IMR-90 (cell line): ENCODE results near the gene TGFBI. TPM values are rescaled to one million over a fixed set of nuclear protein-coding genes. Genes with fewer than 3 reads are reported as not detected.

Source experiments
- ATAC-seq: fragments of 200-7000 bp; cut with Tn5 transposase; 2 replicates; pipeline ENCODE4 v1.9.1; 2020; ENCODE audit warnings: low read depth, mild to moderate bottlenecking, moderate library complexity
- BruUV-seq: library from RNA; stranded (reverse); fragments of 400-500 nt; replicated peaks from 2 replicates; lab custom pipeline; 2021; lab: Mats Ljungman, UMichigan
- CTCF ChIA-PET: fragments of 300-600 bp; formaldehyde crosslinking; extraction: SDS; loops from one replicate; lab custom pipeline; 2021; ENCODE audit warnings: antibody characterized with exemption; lab: Yijun Ruan, JAX
- POLR2A ChIA-PET: fragments of 300-600 bp; sonication (Branson Sonifier 250); formaldehyde crosslinking; loops from one replicate; lab custom pipeline; 2022; ENCODE audit warnings: antibody characterized with exemption; ENCODE audit not compliant: unreplicated experiment; lab: Charles Lee
- DNase-seq: peaks from one replicate; pipeline ENCODE4 v3.0.0; 2013
- H2AFZ ChIP-seq: replicated peaks from 2 replicates; pipeline ENCODE3; 2013; ENCODE audit warnings: low read length, mild to moderate bottlenecking; ENCODE audit not compliant: poor library complexity
- H2AK5ac ChIP-seq: 2 replicates; pipeline ENCODE4 v1.6.1; 2013; ENCODE audit warnings: low read depth, low read length, inconsistent platforms
- H2AK9ac ChIP-seq: replicated peaks from 2 replicates; pipeline ENCODE3; 2013; ENCODE audit warnings: mild to moderate bottlenecking, low read depth, low read length, moderate library complexity; ENCODE audit not compliant: poor library complexity
- H2BK120ac ChIP-seq: 2 replicates; pipeline ENCODE4 v1.6.1; 2013; ENCODE audit warnings: low read depth, low read length, inconsistent platforms
- H2BK15ac ChIP-seq: 3 replicates; pipeline ENCODE4 v1.6.1; 2013; ENCODE audit warnings: low read depth, low read length, inconsistent platforms
- H2BK20ac ChIP-seq: 2 replicates; pipeline ENCODE4 v1.6.1; 2013; ENCODE audit warnings: low read depth, mild to moderate bottlenecking, inconsistent platforms, low read length, moderate library complexity
- H2BK5ac ChIP-seq: 2 replicates; pipeline ENCODE4 v1.6.1; 2013; ENCODE audit warnings: mild to moderate bottlenecking, low read depth, low read length, inconsistent platforms; ENCODE audit not compliant: poor library complexity, severe bottlenecking
- H3K14ac ChIP-seq: replicated peaks from 2 replicates; pipeline ENCODE4 v1.6.1; 2013; ENCODE audit warnings: low read depth, low read length, inconsistent platforms
- H3K18ac ChIP-seq: 2 replicates; pipeline ENCODE4 v1.6.1; 2013; ENCODE audit warnings: low read depth, low read length, control low read depth
- H3K23ac ChIP-seq: 2 replicates; pipeline ENCODE4 v1.6.1; 2013; ENCODE audit warnings: low read depth, low read length, inconsistent platforms
- H3K27ac ChIP-seq: 2 replicates; pipeline ENCODE4 v1.5.1; 2013; ENCODE audit warnings: mild to moderate bottlenecking, control low read depth, low read length; ENCODE audit not compliant: insufficient read depth
- H3K27me3 ChIP-seq: 2 replicates; pipeline ENCODE4 v1.6.1; 2013; ENCODE audit warnings: low read length; ENCODE audit not compliant: control insufficient read depth, insufficient read depth
- H3K36me3 ChIP-seq: 2 replicates; pipeline ENCODE4 v1.6.1; 2013; ENCODE audit warnings: low read length, mixed read lengths; ENCODE audit not compliant: control insufficient read depth, insufficient read depth
- H3K4ac ChIP-seq: 2 replicates; pipeline ENCODE4 v1.6.1; 2013; ENCODE audit warnings: low read depth, low read length, inconsistent platforms
- H3K4me1 ChIP-seq: 2 replicates; pipeline ENCODE4 v1.6.1; 2013; ENCODE audit warnings: low read length, mixed read lengths; ENCODE audit not compliant: control insufficient read depth, insufficient read depth
- H3K4me2 ChIP-seq: 2 replicates; pipeline ENCODE4 v1.6.1; 2013; ENCODE audit warnings: low read depth, mild to moderate bottlenecking, control low read depth, low read length, moderate library complexity
- H3K4me3 ChIP-seq: 2 replicates; pipeline ENCODE4 v1.5.1; 2013; ENCODE audit warnings: low read depth, mild to moderate bottlenecking, control low read depth, low read length, moderate library complexity; ENCODE audit not compliant: insufficient read depth
- H3K56ac ChIP-seq: 2 replicates; pipeline ENCODE4 v1.6.1; 2013; ENCODE audit warnings: low read length, inconsistent platforms; ENCODE audit not compliant: insufficient read depth; ENCODE audit errors: extremely low read depth
- H3K79me1 ChIP-seq, 2 experiments: 2 replicates each; pipeline ENCODE4 v1.6.1; 2013; ENCODE audit warnings: low read length in 2 of 2, inconsistent platforms in 1 of 2, low read depth in 1 of 2
- H3K9ac ChIP-seq: 2 replicates; pipeline ENCODE4 v1.6.1; 2013; ENCODE audit warnings: low read depth, low read length, control low read depth
- H3K9me1 ChIP-seq: 2 replicates; pipeline ENCODE4 v1.6.1; 2013; ENCODE audit warnings: low read length, inconsistent platforms; ENCODE audit not compliant: insufficient read depth
- H3K9me3 ChIP-seq: 2 replicates; pipeline ENCODE4 v1.6.1; 2013; ENCODE audit warnings: low read length; ENCODE audit not compliant: control insufficient read depth, insufficient read depth
- H4K20me1 ChIP-seq: 2 replicates; pipeline ENCODE4 v1.6.1; 2013; ENCODE audit warnings: low read length, inconsistent platforms; ENCODE audit not compliant: insufficient read depth
- H4K5ac ChIP-seq: 2 replicates; pipeline ENCODE4 v1.6.1; 2013; ENCODE audit warnings: mild to moderate bottlenecking, low read depth, low read length, control low read depth
- H4K8ac ChIP-seq, 2 experiments: 2 replicates each; pipeline ENCODE4 v1.6.1; 2013; ENCODE audit warnings: low read depth in 2 of 2, low read length in 2 of 2, control low read depth in 1 of 2, inconsistent platforms in 1 of 2
- H4K91ac ChIP-seq: 2 replicates; pipeline ENCODE4 v1.6.1; 2013; ENCODE audit warnings: low read depth, low read length, inconsistent platforms; ENCODE audit not compliant: insufficient read depth
- CTCF ChIP-seq: conservative IDR thresholded peaks from 2 replicates; pipeline ENCODE4 v1.5.1; 2012; ENCODE audit warnings: mild to moderate bottlenecking, low read depth, low read length, improper control_type of control experiment
- MXI1 ChIP-seq: IDR thresholded peaks from 2 replicates; pipeline ENCODE4 v1.6.1; 2012; ENCODE audit warnings: low read depth, mild to moderate bottlenecking, low read length, moderate library complexity, borderline replicate concordance
- RAD21 ChIP-seq: IDR thresholded peaks from 2 replicates; pipeline ENCODE4 v1.6.1; 2012; ENCODE audit warnings: low read length, improper control_type of control experiment
- SMC3 ChIP-seq: fragments of 150-350 bp; IDR thresholded peaks from 2 replicates; pipeline ENCODE4 v1.6.1; 2016; ENCODE audit warnings: low read depth, mild to moderate bottlenecking, antibody characterized with exemption, low read length, moderate library complexity
- WGBS, 2 experiments: methylation state at CpG; one replicate each; pipeline versions ENCODE4 v1.1.5 to v1.1.7; 2013; ENCODE audit warnings: missing lambda C conversion rate in 2 of 2; ENCODE audit not compliant: insufficient read length in 1 of 2; ENCODE audit errors: extremely low coverage in 2 of 2; 5-methylcytosine and 5-hydroxymethylcytosine counted together
- dilution Hi-C: fragments of 300-500 bp; cut with HindIII; formaldehyde crosslinking; loops from one replicate; pipeline ENCODE4 v1.14.3; 2018; ENCODE audit warnings: low sequenced_read_pairs; ENCODE audit not compliant: unreplicated experiment
- in situ Hi-C: fragments of 300-500 bp; cut with MboI; formaldehyde crosslinking; loops from 3 replicates; pipeline ENCODE4 v1.14.3; 2019; ENCODE audit warnings: low sequenced_read_pairs, inconsistent platforms, mixed read lengths
- intact Hi-C: fragments of 100-400 bp; cut with micrococcal nuclease; formaldehyde crosslinking; loops from 2 replicates; pipeline ENCODE4 v1.10.0; 2022
- polyA plus RNA-seq, 3 experiments: library from polyadenylated mRNA; depleted of rRNA; stranded (reverse); fragments of >200 nt; gene quantifications; 2 replicates each; pipeline ENCODE4 v1.2.3, GENCODE V29; 2012; ENCODE audit warnings: low replicate concordance in 1 of 3
- total RNA-seq: library from RNA; depleted of rRNA; stranded (reverse); fragments of >200 nt; gene quantifications from 2 replicates; pipeline ENCODE4 v1.2.3, GENCODE V29; 2012

TGFBI gene
- total and polyA plus RNA-seq, 2 of the 4 experiments (the other 2 are of a cell fraction): 618 to 1,551 TPM

GRCh38 chr5:136062366-136063274 lies 33.8 kb downstream of the TGFBI start:
- H2BK5ac ChIP-seq: no peak overlapping the region
- H4K8ac ChIP-seq: no peak overlapping the region; a peak in 1 of 4 replicates
- no peak overlapping the region for H2AFZ ChIP-seq
- no peak overlapping the region for H3K4me2 ChIP-seq
- TF ChIP-seq SMC3 (peak; percentile 78), MXI1 (no peak), CTCF (peak; percentile 54), RAD21 (peak; percentile 74)
- no peak overlapping the region for H3K56ac ChIP-seq
- dilution Hi-C loops (no loop called here), in situ Hi-C loops (no loop called here), intact Hi-C loops (loop anchor here (1.0 kb wide), 1 partner anchor 175 kb away; no protein-coding TSS in a partner anchor)
- no peak overlapping the region for H3K23ac ChIP-seq
- H2BK120ac ChIP-seq: no peak overlapping the region
- H3K9me1 ChIP-seq: peaks cover 16% of the 10 kb centered on the region
- no peaks in the 10 kb centered on the region for H3K9me3 ChIP-seq
- no peaks in the 10 kb centered on the region for H3K27me3 ChIP-seq
- peaks cover 6% of the 10 kb centered on the region for H4K20me1 ChIP-seq
- H3K4me3 ChIP-seq: no peak overlapping the region
- H3K9ac ChIP-seq: no peak overlapping the region
- H3K27ac ChIP-seq: peak overlapping the region; percentile 18; the same call in 1 of the 2 replicates
- H3K4ac ChIP-seq: no peak overlapping the region
- BruUV-seq: no TSS peak
- peaks cover 18% of the 10 kb centered on the region for H3K4me1 ChIP-seq
- peaks cover 13 to 15% of the 10 kb centered on the region in 2 experiments; a peak in 3 of 4 replicates for H3K79me1 ChIP-seq
- no peak overlapping the region for H4K91ac ChIP-seq
- no CpG with 5 or more reads among the region's 6 CpGs for WGBS, 2 experiments
- ChIA-PET POLR2A (no interaction called here), CTCF (no interaction called here)
- H2BK15ac ChIP-seq: no peak overlapping the region
- peaks cover 71% of the 10 kb centered on the region for H3K36me3 ChIP-seq
- H2AK5ac ChIP-seq: no peak overlapping the region
- no peak overlapping the region for H2AK9ac ChIP-seq
- DNase-seq (peak; percentile 45), ATAC-seq (no peak)
- no peak overlapping the region for H3K18ac ChIP-seq
- no peak overlapping the region for H3K14ac ChIP-seq
- no peak overlapping the region for H2BK20ac ChIP-seq
- H4K5ac ChIP-seq: no peak overlapping the region
